ENCODE data around the gene KCNK1. TPM values are rescaled to one million over a fixed set of nuclear protein-coding genes. Genes with fewer than 3 reads are reported as not detected.

KCNK1 gene
- total RNA-seq, 1 donor from 2014 or later, result 5.7 TPM

- Histone ChIP-seq H4K20me1 (ENCODE audit: insufficient read depth, low read length) (no peaks in the 10 kb centered on the region), H3K9ac (ENCODE audit: low read length) (no peak overlapping the region), H3K27ac (ENCODE audit: low read depth, low read length) (no peak overlapping the region), H3K4me1 (ENCODE audit: insufficient read depth, low read length) (no peaks in the 10 kb centered on the region), H3K27me3 (ENCODE audit: insufficient read depth, low read length) (no peaks in the 10 kb centered on the region), H3K36me3 (ENCODE audit: insufficient read depth, low read length) (no peaks in the 10 kb centered on the region), H3K4me2 (ENCODE audit: low read length) (no peak overlapping the region), H3K79me2 (ENCODE audit: insufficient read depth, low read length) (no peaks in the 10 kb centered on the region), H3K9me3 (ENCODE audit: insufficient read depth, low read depth, low read length) (no peaks in the 10 kb centered on the region), H2AFZ (ENCODE audit: low read depth, low read length) (no peak overlapping the region), H3K4me3 (ENCODE audit: insufficient read depth, low read depth, low read length) (no peak overlapping the region)
- peaks cover 2% of the 10 kb centered on the region for H3K9me3 Mint-ChIP-seq (ENCODE audit: unreplicated experiment)
- DNase-seq (ENCODE audit: low read depth), result no peak
- TF ChIP-seq EZH2 (IDR thresholded peaks at IDR 0.05; ENCODE audit: insufficient read depth, low read length) (no peak), CTCF (IDR thresholded peaks at IDR 0.05; ENCODE audit: insufficient read depth, low read depth, low read length) (no peak)
- no peaks in the 10 kb centered on the region for H3K36me3 Mint-ChIP-seq (ENCODE audit: low read depth, unreplicated experiment)
- peaks cover 6% of the 10 kb centered on the region for H3K4me1 Mint-ChIP-seq (ENCODE audit: low read depth, unreplicated experiment)
- H3K4me3 Mint-ChIP-seq (ENCODE audit: unreplicated experiment), result no peak overlapping the region
- no peak overlapping the region for H3K27ac Mint-ChIP-seq (ENCODE audit: unreplicated experiment)
- no peak for FAIRE-seq
- peaks cover 3% of the 10 kb centered on the region for H3K27me3 Mint-ChIP-seq (ENCODE audit: low read depth, unreplicated experiment)
These were observed 86.4 kb downstream of the KCNK1 start for GRCh38 chr1:233700338-233700737.

- no peak for FAIRE-seq
- H3K4me1 ChIP-seq (ENCODE audit: insufficient read depth, low read length), result no peaks in the 10 kb centered on the region
These were observed 90.4 kb downstream of the KCNK1 start for GRCh38 chr1:233704170-233704897.

More at GRCh38 chr1:233704170-233704897, 90.4 kb downstream of the KCNK1 start:
- Histone ChIP-seq H3K36me3 (ENCODE audit: insufficient read depth, low read length) (no peaks in the 10 kb centered on the region), H3K9ac (ENCODE audit: low read length) (no peak overlapping the region), H3K4me2 (ENCODE audit: low read length) (no peak overlapping the region), H3K4me3 (ENCODE audit: insufficient read depth, low read depth, low read length) (no peak overlapping the region), H4K20me1 (ENCODE audit: insufficient read depth, low read length) (no peaks in the 10 kb centered on the region), H3K27ac (ENCODE audit: low read depth, low read length) (no peak overlapping the region), H3K79me2 (ENCODE audit: insufficient read depth, low read length) (no peaks in the 10 kb centered on the region), H3K27me3 (ENCODE audit: insufficient read depth, low read length) (no peaks in the 10 kb centered on the region), H2AFZ (ENCODE audit: low read depth, low read length) (no peak overlapping the region), H3K9me3 (ENCODE audit: insufficient read depth, low read depth, low read length) (no peaks in the 10 kb centered on the region)
- Mint-ChIP-seq H3K27ac (ENCODE audit: unreplicated experiment) (no peak overlapping the region), H3K36me3 (ENCODE audit: low read depth, unreplicated experiment) (no peaks in the 10 kb centered on the region), H3K4me3 (ENCODE audit: unreplicated experiment) (no peak overlapping the region), H3K27me3 (ENCODE audit: low read depth, unreplicated experiment) (peaks cover 3% of the 10 kb centered on the region), H3K4me1 (ENCODE audit: low read depth, unreplicated experiment) (peaks cover 14% of the 10 kb centered on the region), H3K9me3 (ENCODE audit: unreplicated experiment) (peaks cover 2% of the 10 kb centered on the region)
- TF ChIP-seq CTCF (IDR thresholded peaks at IDR 0.05; ENCODE audit: insufficient read depth, low read depth, low read length) (no peak), EZH2 (IDR thresholded peaks at IDR 0.05; ENCODE audit: insufficient read depth, low read length) (no peak)
- DNase-seq (ENCODE audit: low read depth), result peak; percentile 22
